HCT116 (cell line): ENCODE measurements around the gene LCLAT1. TPM values are rescaled to one million over a fixed set of nuclear protein-coding genes. Genes with fewer than 3 reads are reported as not detected.

Experiments used
- ATAC-seq: fragments of 200-7000 bp; cut with Tn5 transposase; 2 replicates; pipeline ENCODE4 v1.9.1; 2020; ENCODE audit warnings: mild to moderate bottlenecking, moderate library complexity
- BruUV-seq: library from RNA; stranded (reverse); fragments of 400-500 nt; replicated peaks from 2 replicates; lab custom pipeline; 2021; lab: Mats Ljungman, UMichigan
- CTCF ChIA-PET: fragments of 300-600 bp; sonication (Branson Sonifier 250); formaldehyde crosslinking; loops from one replicate; lab custom pipeline; 2021; ENCODE audit warnings: antibody characterized with exemption; lab: Charles Lee
- POLR2A ChIA-PET: fragments of 300-600, 350-600 bp; sonication (Branson Sonifier 250); formaldehyde crosslinking; loops from one replicate; lab custom pipeline; 2021; ENCODE audit warnings: antibody characterized with exemption; lab: Charles Lee
- RAD21 ChIA-PET, 2 experiments: fragments of 300-600 bp; sonication (Branson Sonifier 250); formaldehyde crosslinking; loops; one replicate each; lab custom pipeline; 2023; ENCODE audit warnings: low total read pairs in 2 of 2; ENCODE audit not compliant: uncharacterized antibody in 2 of 2, unreplicated experiment in 2 of 2, low non-redundant PET in 1 of 2; lab: Charles Lee
- DNase-seq: peaks from one replicate; pipeline ENCODE4 v3.0.0-alpha.2; 2010; ENCODE audit warnings: low read depth, low spot score
- H2AFZ ChIP-seq: fragments of 200-600 bp; shearing (Covaris generic), sonication (generic); 2 replicates; pipeline ENCODE4 v1.6.1; 2017; ENCODE audit warnings: low read depth, mixed run types, mixed read lengths, antibody characterized with exemption, low read length; ENCODE audit not compliant: poor library complexity, severe bottlenecking
- H3K27ac ChIP-seq: 2 replicates; pipeline ENCODE4 v1.5.1; 2012; ENCODE audit warnings: low read depth, low read length
- H3K27me3 ChIP-seq: fragments of 200-600 bp; sonication (generic); 2 replicates; pipeline ENCODE4 v1.6.1; 2016; ENCODE audit warnings: mixed run types, low read length, mixed read lengths; ENCODE audit not compliant: insufficient read depth
- H3K36me3 ChIP-seq, 2 experiments: fragments of 200-500 bp in 1 of 2; fragments of 200-600 bp in 1 of 2; sonication (Bioruptor generic) in 1 of 2; sonication (generic) in 1 of 2; 2 replicates each; pipeline versions ENCODE4 v1.5.1 to v1.6.1; 2014 to 2016; ENCODE audit warnings: low read length in 2 of 2, inconsistent platforms in 1 of 2, mixed read lengths in 1 of 2, mixed run types in 1 of 2; ENCODE audit not compliant: insufficient read depth in 2 of 2, control insufficient read depth in 1 of 2
- H3K4me1 ChIP-seq, 2 experiments: fragments of 200-600 bp in 1 of 2; sonication (generic) in 1 of 2; 2 replicates each; pipeline versions ENCODE4 v1.5.1 to v1.6.1; 2012 to 2017; ENCODE audit warnings: low read length in 2 of 2, inconsistent platforms in 1 of 2, mild to moderate bottlenecking in 1 of 2, mixed read lengths in 1 of 2, mixed run types in 1 of 2, moderate library complexity in 1 of 2; ENCODE audit not compliant: insufficient read depth in 2 of 2, control insufficient read depth in 1 of 2
- H3K4me2 ChIP-seq: fragments of 200-600 bp; sonication (generic); 2 replicates; pipeline ENCODE4 v1.6.1; 2017; ENCODE audit warnings: mixed run types, low read length, mixed read lengths
- H3K4me3 ChIP-seq, 2 experiments: fragments of 200-600 bp in 1 of 2; sonication (generic) in 1 of 2; replicated peaks in 1 of 2; 2 replicates each; pipeline ENCODE4 v1.5.1; 2011 to 2016; ENCODE audit warnings: low read length in 2 of 2, control low read depth in 1 of 2, low read depth in 1 of 2, mild to moderate bottlenecking in 1 of 2, mixed read lengths in 1 of 2, mixed run types in 1 of 2
- H3K79me2 ChIP-seq: fragments of 200-600 bp; sonication (generic); 2 replicates; pipeline ENCODE4 v1.6.1; 2017; ENCODE audit warnings: mild to moderate bottlenecking, mixed run types, low read length, moderate library complexity, mixed read lengths; ENCODE audit not compliant: insufficient read depth
- H3K9ac ChIP-seq: fragments of 200-600 bp; sonication (generic); 2 replicates; pipeline ENCODE4 v1.6.1; 2016; ENCODE audit warnings: low read length, mixed read lengths
- H3K9me2 ChIP-seq: fragments of 200-600 bp; sonication (generic), shearing (Covaris generic); 2 replicates; pipeline ENCODE4 v1.6.1; 2017; ENCODE audit warnings: mixed run types, mild to moderate bottlenecking, moderate library complexity; ENCODE audit not compliant: insufficient read depth
- H3K9me3 ChIP-seq, 2 experiments: fragments of 200-500 bp in 1 of 2; fragments of 200-600 bp in 1 of 2; sonication (Bioruptor generic) in 1 of 2; sonication (generic) in 1 of 2; 2 replicates each; pipeline ENCODE4 v1.6.1; 2014 to 2017; ENCODE audit warnings: low read length in 2 of 2, mixed read lengths in 2 of 2, inconsistent platforms in 1 of 2, low read depth in 1 of 2, mild to moderate bottlenecking in 1 of 2, mixed run types in 1 of 2, moderate library complexity in 1 of 2; ENCODE audit not compliant: control insufficient read depth in 1 of 2, insufficient read depth in 1 of 2
- H4K20me1 ChIP-seq: fragments of 200-600 bp; sonication (generic), shearing (Covaris generic); 2 replicates; pipeline ENCODE4 v1.6.1; 2017; ENCODE audit warnings: mixed run types, mild to moderate bottlenecking, moderate library complexity; ENCODE audit not compliant: insufficient read depth
- CBX3 ChIP-seq: IDR thresholded peaks from 2 replicates; pipeline ENCODE4 v1.6.1; 2012; ENCODE audit warnings: low read depth
- CEBPB ChIP-seq: IDR thresholded peaks from 2 replicates; pipeline ENCODE4 v1.6.1; 2012; ENCODE audit warnings: low read depth
- ELF1 ChIP-seq: IDR thresholded peaks from 2 replicates; pipeline ENCODE4 v1.6.1; 2012; ENCODE audit warnings: low read depth, borderline replicate concordance
- EZH2 ChIP-seq: fragments of 200-600 bp; sonication (generic); IDR thresholded peaks from 2 replicates; pipeline ENCODE4 v1.6.1; 2017; ENCODE audit warnings: antibody characterized with exemption, mixed run types
- EZH2phosphoT487 ChIP-seq: fragments of 200-600 bp; IDR thresholded peaks from 2 replicates; pipeline ENCODE4 v1.6.1; 2018; ENCODE audit warnings: antibody characterized with exemption, borderline replicate concordance
- FOSL1 ChIP-seq: IDR thresholded peaks from 2 replicates; pipeline ENCODE4 v1.6.1; 2012; ENCODE audit warnings: low read depth
- JUND ChIP-seq: IDR thresholded peaks from 2 replicates; pipeline ENCODE4 v1.6.1; 2012
- POLR2AphosphoS5 ChIP-seq: IDR thresholded peaks from 2 replicates; pipeline ENCODE4 v1.6.1; 2011; ENCODE audit warnings: mild to moderate bottlenecking, low read depth, low read length, moderate library complexity
- RAD21 ChIP-seq: IDR thresholded peaks from 2 replicates; pipeline ENCODE4 v1.6.1; 2012; ENCODE audit warnings: low read depth, mild to moderate bottlenecking
- REST ChIP-seq: IDR thresholded peaks from 2 replicates; pipeline ENCODE4 v1.6.1; 2012; ENCODE audit warnings: low read depth
- SIN3A ChIP-seq: IDR thresholded peaks from 2 replicates; pipeline ENCODE4 v1.6.1; 2012; ENCODE audit warnings: low read depth
- SP1 ChIP-seq: IDR thresholded peaks from 2 replicates; pipeline ENCODE4 v1.6.1; 2012; ENCODE audit warnings: low read depth
- SRF ChIP-seq: IDR thresholded peaks from 2 replicates; pipeline ENCODE4 v1.6.1; 2012; ENCODE audit warnings: low read depth
- YY1 ChIP-seq: IDR thresholded peaks from 2 replicates; pipeline ENCODE4 v1.6.1; 2011; ENCODE audit warnings: low read length, low read depth, moderate library complexity, mild to moderate bottlenecking; ENCODE audit not compliant: insufficient replicate concordance; ENCODE audit errors: extremely low read depth
- ZBTB33 ChIP-seq: IDR thresholded peaks from 2 replicates; pipeline ENCODE4 v1.6.1; 2011; ENCODE audit warnings: mild to moderate bottlenecking, low read length, moderate library complexity; ENCODE audit not compliant: insufficient replicate concordance; ENCODE audit errors: extremely low read depth
- intact Hi-C: fragments of 100-400 bp; cut with micrococcal nuclease; formaldehyde crosslinking; loops from 2 replicates; pipeline ENCODE4 v1.10.0; 2022
- total RNA-seq: library from RNA; stranded (reverse); gene quantifications from one replicate; pipeline ENCODE4 v1.2.1, GENCODE V29; 2021; ENCODE audit not compliant: unreplicated experiment

LCLAT1 gene
- total RNA-seq, 1 experiment from 2014 or later, result 36.2 TPM

- no peak for TF ChIP-seq ZBTB33
- no peak for TF ChIP-seq FOSL1
These were observed 18.7 kb upstream of the LCLAT1 start (continued) for GRCh38 chr2:30428348-30428662.

- CTCF ChIA-PET, result interaction anchor here (0.6 kb wide), 1 partner anchor 264 kb away, joined by 3 read pairs; no protein-coding TSS in a partner anchor
- no peak overlapping the region for H3K9ac ChIP-seq
These were observed 18.1 kb upstream of the LCLAT1 start for GRCh38 chr2:30428827-30429461.

More at GRCh38 chr2:30428827-30429461, 18.1 kb upstream of the LCLAT1 start:
- Histone ChIP-seq H3K4me2 (no peak overlapping the region), H3K36me3 (no peaks in the 10 kb centered on the region), H3K4me1 (no peaks in the 10 kb centered on the region), H3K27me3 (no peaks in the 10 kb centered on the region), H4K20me1 (no peaks in the 10 kb centered on the region), H3K9me2 (no peaks in the 10 kb centered on the region), H2AFZ (no peak overlapping the region), H3K9me3 (no peaks in the 10 kb centered on the region), H3K79me2 (no peaks in the 10 kb centered on the region), H3K27ac (no peak overlapping the region), H3K4me3 (no peak overlapping the region)
- no TSS peak for BruUV-seq
- ATAC-seq (no peak), DNase-seq (no peak)
- POLR2A ChIA-PET, result no interaction called here
- RAD21 ChIA-PET, result no interaction called here
- intact Hi-C loops, result no loop called here
- no peak for TF ChIP-seq RAD21
- TF ChIP-seq SRF, result no peak
- TF ChIP-seq EZH2phosphoT487, result no peak
- no peak for TF ChIP-seq EZH2
- TF ChIP-seq POLR2AphosphoS5, result no peak
- no peak for TF ChIP-seq ZBTB33
- TF ChIP-seq REST, result no peak
- no peak for TF ChIP-seq YY1
- TF ChIP-seq CEBPB, result no peak
- no peak for TF ChIP-seq SP1
- no peak for TF ChIP-seq ELF1
- no peak for TF ChIP-seq JUND
- TF ChIP-seq CBX3, result no peak
- no peak for TF ChIP-seq SIN3A
